Fibroblast of the aortic adventitia (primary cell): ENCODE data around the gene KPNA1. TPM values are rescaled to one million over a fixed set of nuclear protein-coding genes. Genes with fewer than 3 reads are reported as not detected.
"Not testable (repeated sequence)": the region's sequence is repeated elsewhere in the genome, so short reads cannot be mapped to it uniquely, and the experiment has no call there.

Experiments
- DNase-seq: peaks from one replicate; pipeline ENCODE4 v3.0.0-alpha.2; 2010; ENCODE audit warnings: low read depth
- H3K4me3 ChIP-seq: 2 replicates; pipeline ENCODE4 v1.5.1; 2011; ENCODE audit warnings: low read depth, mild to moderate bottlenecking, control low read depth, low read length, moderate library complexity
- total RNA-seq: library from RNA; depleted of rRNA; stranded (reverse); fragments of >200 nt; gene quantifications from 2 replicates; pipeline ENCODE4 v1.2.3, GENCODE V29; 2012; ENCODE audit warnings: low replicate concordance
- TF ChIP-seq, protein P1 (sequence below): IDR thresholded peaks from 2 replicates; pipeline ENCODE4 v1.5.1; 2011; ENCODE audit warnings: mild to moderate bottlenecking, low read length, control low read depth, inconsistent platforms; ENCODE audit not compliant: insufficient read depth

Gene KPNA1
- total RNA-seq, 1 donor: 47.3 TPM

DNA sequence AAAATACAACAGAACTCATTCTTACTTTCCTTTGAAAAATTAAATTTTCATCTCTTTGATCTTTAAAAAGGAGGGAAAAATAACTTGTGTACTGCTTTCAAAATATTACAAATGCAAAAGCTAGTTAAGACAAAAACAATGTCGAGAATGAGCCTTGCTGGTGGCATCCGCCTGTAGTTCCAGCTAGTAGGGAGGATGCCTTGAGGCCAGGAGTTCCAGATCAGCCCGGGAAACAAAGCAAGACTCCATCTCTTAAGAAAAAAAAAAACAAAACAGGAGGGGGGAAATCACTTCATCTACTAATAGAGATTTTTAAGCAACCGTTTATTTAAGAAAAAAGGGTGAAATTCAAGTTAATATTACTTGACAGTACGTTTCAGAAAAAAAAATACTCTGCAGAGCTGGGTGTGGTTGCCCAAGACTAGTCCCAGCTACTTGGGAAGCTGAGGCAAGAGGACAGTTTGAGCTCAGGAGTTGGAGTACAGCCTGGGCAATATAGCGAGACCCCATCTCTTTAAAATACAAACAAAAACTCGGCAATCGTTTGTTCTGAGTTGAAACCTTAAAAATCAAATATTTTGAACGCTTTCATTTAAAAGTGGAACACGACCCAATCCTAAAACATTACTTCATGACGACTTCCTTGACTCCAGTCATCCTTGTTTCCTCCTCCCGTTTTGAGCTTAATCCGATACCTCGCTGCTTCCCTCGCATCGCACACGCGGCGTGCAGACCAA, 1.2 kb downstream of the KPNA1 start:
- TF ChIP-seq, protein P1, sequence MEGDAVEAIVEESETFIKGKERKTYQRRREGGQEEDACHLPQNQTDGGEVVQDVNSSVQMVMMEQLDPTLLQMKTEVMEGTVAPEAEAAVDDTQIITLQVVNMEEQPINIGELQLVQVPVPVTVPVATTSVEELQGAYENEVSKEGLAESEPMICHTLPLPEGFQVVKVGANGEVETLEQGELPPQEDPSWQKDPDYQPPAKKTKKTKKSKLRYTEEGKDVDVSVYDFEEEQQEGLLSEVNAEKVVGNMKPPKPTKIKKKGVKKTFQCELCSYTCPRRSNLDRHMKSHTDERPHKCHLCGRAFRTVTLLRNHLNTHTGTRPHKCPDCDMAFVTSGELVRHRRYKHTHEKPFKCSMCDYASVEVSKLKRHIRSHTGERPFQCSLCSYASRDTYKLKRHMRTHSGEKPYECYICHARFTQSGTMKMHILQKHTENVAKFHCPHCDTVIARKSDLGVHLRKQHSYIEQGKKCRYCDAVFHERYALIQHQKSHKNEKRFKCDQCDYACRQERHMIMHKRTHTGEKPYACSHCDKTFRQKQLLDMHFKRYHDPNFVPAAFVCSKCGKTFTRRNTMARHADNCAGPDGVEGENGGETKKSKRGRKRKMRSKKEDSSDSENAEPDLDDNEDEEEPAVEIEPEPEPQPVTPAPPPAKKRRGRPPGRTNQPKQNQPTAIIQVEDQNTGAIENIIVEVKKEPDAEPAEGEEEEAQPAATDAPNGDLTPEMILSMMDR: no peak
- H3K4me3 ChIP-seq: peak overlapping the region; percentile 70
- DNase-seq: peak; percentile 33

- H3K4me3 ChIP-seq: no peak overlapping the region
- TF ChIP-seq, protein P1: no peak
- no peak for DNase-seq
These were observed 2.5 kb downstream of the KPNA1 start for GRCh38 chr3:122512284-122512683.

GRCh38 chr3:122510878-122511535, 3.7 kb downstream of the KPNA1 start:
- DNase-seq: peak; percentile 22
- TF ChIP-seq, protein P1: no peak
- no peak overlapping the region for H3K4me3 ChIP-seq

DNA sequence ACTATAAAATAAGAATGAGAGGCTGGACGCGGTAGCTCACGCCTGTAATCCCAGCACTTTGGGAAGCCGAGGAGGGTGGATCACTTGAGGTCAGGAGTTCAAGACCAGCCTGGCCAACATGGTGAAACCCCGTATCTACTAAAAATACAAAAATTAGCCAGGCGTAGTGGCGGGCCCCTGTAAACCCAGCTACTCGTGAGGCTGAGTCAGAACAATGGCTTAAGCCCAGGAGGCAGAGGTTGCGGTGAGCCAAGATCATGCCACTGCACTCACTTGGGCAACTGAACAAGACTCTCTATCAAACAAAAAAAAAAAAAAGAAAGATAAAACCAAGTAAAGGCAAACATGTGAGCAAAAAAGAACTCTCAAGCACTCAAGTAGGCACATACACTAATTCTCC, 5.8 kb downstream of the KPNA1 start:
- not testable (repeated sequence) for H3K4me3 ChIP-seq
- peak; percentile 32 for DNase-seq

- TF ChIP-seq, protein P1: no peak
- no peak overlapping the region for H3K4me3 ChIP-seq
These were observed 6.4 kb downstream of the KPNA1 start for GRCh38 chr3:122508135-122508914.

DNA sequence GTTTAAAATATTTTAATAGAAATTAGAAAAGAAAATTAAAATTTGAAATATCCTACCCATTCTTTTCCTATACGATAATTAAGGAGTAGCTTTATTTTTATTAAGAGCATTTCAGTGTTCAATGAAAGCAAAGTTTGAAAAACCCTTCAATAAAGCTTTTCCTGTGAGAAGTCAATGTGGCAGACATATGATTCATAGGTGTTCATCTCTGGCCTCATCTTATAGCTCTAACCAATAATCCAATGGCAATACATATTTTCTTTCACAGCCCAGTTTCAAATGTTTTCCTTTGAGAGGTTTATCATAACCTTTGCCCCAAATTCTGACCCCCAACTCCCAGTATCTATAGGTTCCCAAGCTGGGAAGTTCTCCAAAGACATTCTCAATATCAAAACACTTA, 8.3 kb downstream of the KPNA1 start:
- DNase-seq: no peak
- TF ChIP-seq, protein P1: no peak
- H3K4me3 ChIP-seq: no peak overlapping the region

More at GRCh38 chr3:122508135-122508914, 6.4 kb downstream of the KPNA1 start:
- DNase-seq: no peak

- H3K4me3 ChIP-seq: no peak overlapping the region
- DNase-seq: no peak
- TF ChIP-seq, protein P1: no peak
These were observed 9.1 kb downstream of the KPNA1 start for GRCh38 chr3:122505676-122506075.
